Measurements from ENCODE around the gene ING4. TPM values are rescaled to one million over a fixed set of nuclear protein-coding genes. Genes with fewer than 3 reads are reported as not detected.

ING4 gene
- polyA plus RNA-seq, 2 of the 4 experiments (the other 2 are of a cell fraction) = 19.5 to 36.5 TPM

GRCh38 chr12:6676962-6677361 is 14.0 kb upstream of the ING4 start:
- DNase-seq (ENCODE audit: low read depth in 1 of 2, low spot score in 1 of 2) (no peak), ATAC-seq (no peak), FAIRE-seq (no peak)
- TF ChIP-seq FOXS1 (CRISPR knock-in tag; IDR thresholded peaks at IDR 0.05) = no peak
- TF ChIP-seq JUNB (IDR thresholded peaks at IDR 0.05) = no peak
- no peak for TF ChIP-seq NFE2L2 (conservative IDR thresholded peaks at IDR 0.05; ENCODE audit: low read length)
- TF ChIP-seq CHD2 (IDR thresholded peaks at IDR 0.05; ENCODE audit: low read length, partially characterized antibody) = no peak
- no peak for TF ChIP-seq BCL3 (IDR thresholded peaks at IDR 0.05)
- TF ChIP-seq REST (IDR thresholded peaks at IDR 0.05) = no peak
- TF ChIP-seq RARB (CRISPR knock-in tag; IDR thresholded peaks at IDR 0.05) = no peak
- TF ChIP-seq MAX (IDR thresholded peaks at IDR 0.05) = no peak
- TF ChIP-seq ESRRA (IDR thresholded peaks at IDR 0.05; ENCODE audit: borderline replicate concordance, low read length) = no peak
- TF ChIP-seq CBX2 (IDR thresholded peaks at IDR 0.05; ENCODE audit: borderline replicate concordance, low read depth) = no peak
- TF ChIP-seq FOSB (CRISPR knock-in tag; IDR thresholded peaks at IDR 0.05) = no peak
- no peak for TF ChIP-seq GATA3 (IDR thresholded peaks at IDR 0.05; ENCODE audit: borderline replicate concordance)
- TF ChIP-seq CBX8 (IDR thresholded peaks at IDR 0.05) = no peak
- no peak for TF ChIP-seq HES2 (IDR thresholded peaks at IDR 0.05)
- TF ChIP-seq PBX3 (IDR thresholded peaks at IDR 0.05) = no peak
- no peak for TF ChIP-seq NPAS2 (CRISPR knock-in tag; IDR thresholded peaks at IDR 0.05; ENCODE audit: borderline replicate concordance)
- no peak for TF ChIP-seq SMC3 (IDR thresholded peaks at IDR 0.05)
- TF ChIP-seq BHLHE40 (IDR thresholded peaks at IDR 0.05; ENCODE audit: low read depth, low read length) = no peak
- TF ChIP-seq HOXB13 (CRISPR knock-in tag; IDR thresholded peaks at IDR 0.05; ENCODE audit: low read depth) = no peak
- no peak for TF ChIP-seq MAZ (IDR thresholded peaks at IDR 0.05; ENCODE audit: borderline replicate concordance, low read depth, low read length)
- WGBS (ENCODE audit: missing lambda C conversion rate) = 87% methylated on average over 5 of the region's 5 CpGs
- Histone ChIP-seq H3K27ac (no peak overlapping the region), H3K9me3 (no peaks in the 10 kb centered on the region), H3K4me2 (no peak overlapping the region), H3K4me1 (no peaks in the 10 kb centered on the region), H3K4me3 (no peak overlapping the region)
- CTCF ChIA-PET = interaction anchor here (1.0 to 3.1 kb wide), 4 partner anchors 8 to 76 kb away, joined by 3 to 11 read pairs (median 4); partner anchors contain the start of gene MLF2
- POLR2A ChIA-PET = no interaction called here

- WGBS (ENCODE audit: missing lambda C conversion rate) = 92% methylated on average over 11 of the region's 18 CpGs
- POLR2A ChIA-PET = interaction anchor here (0.6 kb wide), 1 partner anchor 33 kb away, joined by 4 read pairs; no protein-coding TSS in a partner anchor
- no peak for ATAC-seq
Measured at GRCh38 chr12:6672143-6672542, 9.2 kb upstream of the ING4 start.

More at GRCh38 chr12:6672143-6672542, 9.2 kb upstream of the ING4 start:
- Histone ChIP-seq H3K9me3 (no peaks in the 10 kb centered on the region), H3K4me2 (no peak overlapping the region), H3K4me1 (no peaks in the 10 kb centered on the region), H3K4me3 (no peak overlapping the region), H3K27ac (no peak overlapping the region)
- CTCF ChIA-PET = interaction anchor here (1.8 kb wide), 1 partner anchor 17 kb away, joined by 6 read pairs; the partner anchor contains the start of gene ZNF384
- FAIRE-seq = no peak
- no peak for TF ChIP-seq TFCP2L1 (CRISPR knock-in tag; IDR thresholded peaks at IDR 0.05)
- no peak for TF ChIP-seq PHF8 (IDR thresholded peaks at IDR 0.05; ENCODE audit: borderline replicate concordance, low read depth)
- no peak for TF ChIP-seq HMGXB4 (CRISPR knock-in tag; IDR thresholded peaks at IDR 0.05; ENCODE audit: borderline replicate concordance)
- no peak for TF ChIP-seq SMC3 (IDR thresholded peaks at IDR 0.05)
- no peak for TF ChIP-seq ZNF302 (CRISPR knock-in tag; IDR thresholded peaks at IDR 0.05)
- no peak for TF ChIP-seq HOXB13 (CRISPR knock-in tag; IDR thresholded peaks at IDR 0.05; ENCODE audit: low read depth)
- no peak for TF ChIP-seq ELK1 (IDR thresholded peaks at IDR 0.05; ENCODE audit: low read depth, low read length)
- TF ChIP-seq HEYL (CRISPR knock-in tag; IDR thresholded peaks at IDR 0.05) = no peak
- TF ChIP-seq MYC (IDR thresholded peaks at IDR 0.05; ENCODE audit: borderline replicate concordance, low read length) = no peak
- TF ChIP-seq MAX (IDR thresholded peaks at IDR 0.05) = no peak
- no peak for DNase-seq (ENCODE audit: low read depth in 1 of 2, low spot score in 1 of 2)

Measured in A549 (cell line).